GM12872 (cell line): ENCODE measurements around the gene BACH2.

Source experiments
- TF ChIP-seq, protein P1 (sequence below): IDR thresholded peaks from 3 replicates; pipeline ENCODE4 v1.5.1; 2011; ENCODE audit warnings: low read depth, mild to moderate bottlenecking, low read length, moderate library complexity; ENCODE audit not compliant: insufficient read depth

Gene BACH2

DNA sequence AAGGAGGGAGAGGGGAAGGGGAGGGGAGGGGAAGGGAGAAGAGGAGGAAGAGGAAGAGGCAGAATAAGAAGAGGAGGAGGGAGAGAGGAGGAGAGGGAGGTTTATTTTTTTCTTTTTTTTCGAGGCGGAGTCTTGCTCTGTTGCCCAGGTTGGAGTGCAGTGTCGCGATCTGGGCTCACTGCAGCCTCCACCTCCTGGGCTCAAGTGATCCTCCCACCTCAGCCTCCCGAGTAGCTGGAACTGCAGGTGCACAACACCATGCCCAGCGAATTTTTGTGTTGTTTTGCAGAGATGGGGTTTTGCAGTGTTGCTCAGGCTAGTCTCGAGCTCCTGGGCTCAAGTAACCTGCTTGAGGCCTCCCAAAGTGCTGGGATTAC is 408.5 kb downstream of the BACH2 start:
- TF ChIP-seq, protein P1, sequence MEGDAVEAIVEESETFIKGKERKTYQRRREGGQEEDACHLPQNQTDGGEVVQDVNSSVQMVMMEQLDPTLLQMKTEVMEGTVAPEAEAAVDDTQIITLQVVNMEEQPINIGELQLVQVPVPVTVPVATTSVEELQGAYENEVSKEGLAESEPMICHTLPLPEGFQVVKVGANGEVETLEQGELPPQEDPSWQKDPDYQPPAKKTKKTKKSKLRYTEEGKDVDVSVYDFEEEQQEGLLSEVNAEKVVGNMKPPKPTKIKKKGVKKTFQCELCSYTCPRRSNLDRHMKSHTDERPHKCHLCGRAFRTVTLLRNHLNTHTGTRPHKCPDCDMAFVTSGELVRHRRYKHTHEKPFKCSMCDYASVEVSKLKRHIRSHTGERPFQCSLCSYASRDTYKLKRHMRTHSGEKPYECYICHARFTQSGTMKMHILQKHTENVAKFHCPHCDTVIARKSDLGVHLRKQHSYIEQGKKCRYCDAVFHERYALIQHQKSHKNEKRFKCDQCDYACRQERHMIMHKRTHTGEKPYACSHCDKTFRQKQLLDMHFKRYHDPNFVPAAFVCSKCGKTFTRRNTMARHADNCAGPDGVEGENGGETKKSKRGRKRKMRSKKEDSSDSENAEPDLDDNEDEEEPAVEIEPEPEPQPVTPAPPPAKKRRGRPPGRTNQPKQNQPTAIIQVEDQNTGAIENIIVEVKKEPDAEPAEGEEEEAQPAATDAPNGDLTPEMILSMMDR, result no peak

DNA sequence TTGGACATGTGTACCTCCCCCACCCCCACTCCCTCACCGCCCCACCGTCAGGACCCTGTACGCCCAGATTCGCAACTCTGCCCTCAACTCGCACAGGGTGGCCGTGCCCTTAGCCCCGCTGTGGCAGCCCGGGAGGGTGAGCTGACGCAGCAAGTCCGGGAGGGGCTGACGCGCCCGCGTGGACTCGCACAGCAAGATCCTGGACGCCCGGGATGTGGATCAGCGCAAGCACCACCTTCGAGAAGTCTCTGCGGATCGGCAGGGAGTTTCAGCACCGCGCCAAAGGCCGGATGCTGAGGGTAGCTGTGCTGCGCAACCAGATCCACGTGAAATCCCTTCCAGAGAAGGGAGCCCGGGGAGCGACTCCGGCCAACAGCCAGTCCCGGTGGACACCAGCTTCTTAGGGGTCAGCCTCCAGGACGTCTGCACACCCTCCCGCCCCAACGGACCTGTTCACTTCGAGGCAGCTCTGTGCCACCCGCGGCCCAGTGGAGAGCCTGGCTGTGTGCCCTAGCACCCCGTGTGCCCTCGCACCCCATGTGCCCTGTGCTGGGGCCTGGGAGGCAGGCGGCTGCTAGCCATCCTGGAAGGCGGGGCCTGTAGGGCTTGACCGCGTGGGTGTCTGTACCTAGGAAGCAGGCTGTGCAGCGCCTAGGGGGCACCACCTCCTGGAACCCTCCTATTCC is 409.0 kb downstream of the BACH2 start:
- TF ChIP-seq, protein P1, result no peak

DNA sequence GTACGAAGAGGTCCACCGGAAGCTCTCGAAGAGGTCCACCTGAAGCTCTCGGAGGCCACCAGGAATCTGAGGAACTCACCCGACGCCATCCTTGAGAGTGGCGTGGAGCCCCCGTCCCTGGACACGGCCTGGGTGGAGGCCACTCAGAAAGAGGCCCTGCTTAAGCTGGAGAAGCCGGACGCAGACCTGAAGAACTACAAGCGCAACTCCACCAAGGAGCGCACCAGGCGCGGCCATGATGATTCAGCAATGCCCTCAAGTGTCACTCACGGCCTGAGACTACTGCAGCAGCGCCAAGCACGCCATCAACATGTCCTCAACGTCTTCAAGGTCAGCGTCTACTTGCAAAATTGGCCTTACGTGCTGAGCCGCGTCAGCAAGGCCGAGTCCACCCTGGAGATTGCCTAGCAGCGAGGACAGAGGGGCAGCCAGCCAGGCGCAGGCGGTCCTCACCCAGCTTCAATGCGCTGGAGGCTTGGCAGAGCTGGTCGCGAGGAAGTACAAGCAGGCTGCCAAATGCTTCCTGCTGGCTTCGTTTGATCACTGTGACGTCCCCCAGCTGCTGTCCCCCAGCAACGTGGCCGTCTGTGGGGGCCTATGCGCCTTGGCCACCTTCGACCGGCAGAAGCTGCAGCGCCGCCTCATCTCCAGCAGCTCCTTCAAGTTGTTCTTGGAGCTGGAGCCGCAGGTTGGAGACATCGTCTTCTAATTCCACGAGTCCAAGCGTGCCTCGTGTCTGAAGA is 410.1 kb downstream of the BACH2 start:
- TF ChIP-seq, protein P1, result no peak
